Islet precursor cell (in vitro differentiated cells): ENCODE data around the gene DTNB.
A peak's percentile ranks its signal among the peaks of the same experiment; 100 is the strongest.

Source experiments
- DNase-seq: peaks from one replicate; pipeline ENCODE4 v3.0.0-alpha.2; 2018

DTNB gene

DNA sequence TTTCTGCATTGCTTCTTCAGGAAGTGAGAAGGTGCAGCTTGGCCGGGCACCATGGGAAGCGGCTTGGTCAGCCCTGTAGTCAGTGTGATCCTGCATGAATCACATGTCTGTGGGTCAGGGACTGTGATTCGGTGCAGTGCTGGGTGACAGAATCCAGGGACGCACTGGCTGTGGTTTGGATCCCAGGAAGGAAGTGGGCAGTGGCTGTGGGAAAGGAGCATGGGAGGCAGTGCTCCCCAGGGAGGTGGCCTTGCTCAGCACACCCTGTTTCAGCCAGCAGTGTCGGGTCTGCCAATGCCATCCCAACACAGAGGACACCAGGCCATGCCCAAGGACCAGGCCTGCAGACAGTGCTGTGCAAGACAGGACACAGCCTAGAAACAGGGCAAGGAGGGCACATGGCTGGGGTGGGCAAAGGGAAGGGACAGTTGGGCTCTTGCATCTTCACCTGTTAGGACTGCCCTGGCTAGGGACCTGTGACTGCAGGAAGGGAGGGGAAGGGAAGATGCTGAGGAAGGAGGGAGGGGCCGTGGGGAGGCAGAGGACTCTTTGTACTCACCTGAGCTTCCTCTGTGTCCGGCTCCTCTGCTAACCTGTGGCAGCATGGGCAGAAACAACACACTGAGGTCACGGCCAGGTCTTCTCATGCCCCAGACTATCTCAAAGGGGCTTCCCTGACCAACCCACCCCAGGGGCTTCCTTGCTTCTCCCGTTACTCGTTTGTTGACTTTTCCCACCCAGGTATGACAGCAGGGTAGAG is 294.5 kb downstream of the DTNB start:
- DNase-seq: peak; percentile 47

DNA sequence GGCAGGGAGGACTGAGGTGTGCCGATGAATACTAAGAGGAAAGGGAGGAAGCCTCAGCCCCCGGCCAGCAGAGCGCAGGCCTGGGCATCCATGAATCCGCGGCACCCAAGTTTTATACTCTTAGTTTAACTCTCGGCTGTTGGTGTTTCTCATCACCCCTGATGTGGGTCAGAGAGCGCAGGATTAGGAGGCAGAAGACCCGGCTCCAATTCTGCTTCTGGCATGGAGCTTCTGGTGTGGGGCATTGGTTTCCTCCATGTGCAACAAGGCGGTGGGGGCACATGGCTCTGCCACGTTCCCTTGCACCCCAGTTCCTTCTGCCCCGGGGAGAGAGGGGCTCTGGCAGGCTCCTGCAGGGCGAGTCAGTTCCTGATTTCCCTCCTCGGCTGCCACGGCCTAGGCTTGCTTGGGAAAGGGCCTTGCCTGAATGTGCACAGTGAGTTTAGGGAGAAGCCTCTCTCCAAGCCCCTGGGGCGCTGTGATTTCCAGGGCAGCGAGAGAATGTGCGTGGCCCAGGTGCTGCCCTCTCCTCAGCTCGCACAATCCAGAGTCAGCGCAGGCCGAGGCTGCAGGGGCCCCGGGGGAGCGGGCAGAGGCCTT is 295.5 kb downstream of the DTNB start:
- peak; percentile 48 for DNase-seq

DNA sequence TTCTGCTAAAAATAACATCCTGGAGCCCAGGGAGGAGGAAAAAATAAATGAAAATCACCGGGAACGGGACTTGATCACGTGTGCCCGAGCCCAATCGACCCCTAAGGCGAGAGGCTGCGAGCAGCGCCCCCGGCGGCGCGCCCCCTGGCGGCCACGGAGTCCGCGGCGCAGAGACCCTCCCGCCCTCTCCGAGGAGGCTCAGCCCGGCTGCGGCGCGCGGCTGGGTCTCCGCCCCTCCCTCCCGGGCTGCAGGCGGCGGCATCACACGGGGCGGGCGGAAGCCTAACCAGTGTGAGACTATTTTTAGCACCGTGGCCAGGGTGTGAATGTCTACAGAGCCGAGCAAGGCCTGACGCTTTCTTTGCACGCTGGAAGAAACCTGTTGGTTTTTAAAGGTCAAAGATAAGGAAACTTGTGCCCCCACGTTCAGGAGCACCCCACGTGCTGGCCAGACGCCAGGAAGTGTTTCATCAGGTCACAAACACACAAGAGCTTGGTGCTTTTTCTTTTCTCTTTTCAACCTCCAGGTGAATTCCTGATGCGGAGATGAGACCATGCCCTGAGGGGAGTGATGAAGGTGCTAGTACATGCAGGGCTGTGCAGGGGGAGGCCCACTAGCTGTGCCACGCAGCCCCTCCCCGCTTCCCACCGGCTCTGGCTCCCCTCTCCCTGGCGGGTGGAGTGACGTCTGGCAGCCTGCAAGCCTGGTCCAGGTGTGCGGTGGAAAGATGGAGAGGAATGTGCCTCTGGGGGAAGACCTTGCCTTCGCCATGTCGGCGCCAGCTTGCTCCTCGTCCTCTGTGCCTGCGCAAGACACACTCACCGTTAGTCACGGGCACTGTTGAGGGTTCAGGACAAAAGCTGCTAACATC is 296.4 kb downstream of the DTNB start:
- peak; percentile 94 for DNase-seq

DNA sequence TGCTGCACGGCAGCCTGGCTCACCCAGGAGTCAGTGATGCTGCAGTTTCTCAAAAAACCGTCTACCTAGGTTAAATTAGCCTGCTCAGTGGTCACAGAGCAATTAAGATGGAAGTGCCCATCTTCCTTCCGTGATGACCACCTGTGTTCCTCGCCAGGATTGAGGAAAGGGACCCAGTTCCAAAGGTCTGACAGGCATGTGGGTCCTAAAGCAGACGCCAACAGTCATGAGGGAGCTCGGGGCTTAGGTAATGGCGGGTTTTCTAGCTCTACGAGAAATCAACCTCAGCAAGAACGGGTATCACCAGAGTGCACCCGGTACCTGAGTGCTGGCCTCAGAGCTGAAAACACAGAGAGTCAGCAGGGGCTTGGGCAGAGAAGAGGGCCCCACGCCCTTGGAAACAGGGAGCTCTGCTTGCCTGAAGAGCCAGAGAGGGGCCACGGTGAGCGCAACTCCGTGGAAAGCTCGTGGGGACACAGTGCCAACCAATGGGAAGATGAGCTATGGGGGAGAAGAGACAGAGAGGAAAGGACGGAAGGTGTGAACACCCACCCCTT is 297.3 kb downstream of the DTNB start:
- DNase-seq: peak; percentile 45

DNA sequence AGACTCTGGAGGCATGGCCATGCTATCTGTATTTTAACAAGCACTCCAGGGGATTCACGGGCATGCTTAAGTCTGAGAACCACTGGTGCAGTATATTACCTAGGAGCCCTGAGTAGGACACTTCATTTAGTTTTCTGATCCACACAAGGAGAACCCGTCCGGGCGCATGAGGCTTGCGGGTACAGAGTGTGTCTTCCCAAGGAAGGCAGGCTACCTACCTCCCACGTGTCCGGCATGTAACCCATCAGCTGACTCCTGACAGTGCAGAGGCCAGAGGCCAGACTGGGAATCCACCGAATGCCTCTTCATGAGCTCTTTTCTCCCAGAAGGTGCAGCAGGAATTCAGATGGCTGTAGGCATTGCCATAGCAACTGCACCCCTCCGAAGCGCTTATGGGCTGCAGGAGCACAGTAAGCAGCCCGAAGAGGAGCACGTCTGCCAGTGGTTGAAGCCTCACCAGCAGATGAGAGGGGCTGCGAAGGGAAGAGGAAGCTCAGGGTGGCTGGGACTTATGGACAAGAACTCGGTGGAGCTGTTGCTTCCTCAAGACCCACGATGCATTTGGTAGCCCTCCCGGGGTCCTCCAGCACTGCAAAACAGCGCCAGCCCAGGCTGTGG is 297.9 kb downstream of the DTNB start:
- peak; percentile 49 for DNase-seq

DNA sequence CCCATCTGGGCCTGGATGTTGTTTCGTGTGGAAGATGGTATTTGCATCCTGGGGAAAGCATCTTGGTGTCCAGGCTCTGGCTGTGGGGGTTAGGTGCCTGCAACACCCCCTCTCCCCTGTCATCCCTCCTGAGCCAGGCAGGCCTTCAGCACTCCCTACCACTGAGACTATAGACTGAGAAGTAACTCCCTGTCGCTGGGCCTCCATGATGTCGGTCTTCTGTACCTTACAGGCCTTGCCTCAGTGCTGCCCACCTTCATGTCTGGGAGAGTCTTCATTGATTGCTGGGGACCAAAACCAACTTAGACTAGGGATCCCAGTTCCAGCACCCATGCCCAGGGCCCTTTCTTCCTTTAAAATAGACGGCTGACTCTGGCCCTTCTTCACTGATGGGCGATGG is 298.6 kb downstream of the DTNB start:
- DNase-seq: no peak

DNA sequence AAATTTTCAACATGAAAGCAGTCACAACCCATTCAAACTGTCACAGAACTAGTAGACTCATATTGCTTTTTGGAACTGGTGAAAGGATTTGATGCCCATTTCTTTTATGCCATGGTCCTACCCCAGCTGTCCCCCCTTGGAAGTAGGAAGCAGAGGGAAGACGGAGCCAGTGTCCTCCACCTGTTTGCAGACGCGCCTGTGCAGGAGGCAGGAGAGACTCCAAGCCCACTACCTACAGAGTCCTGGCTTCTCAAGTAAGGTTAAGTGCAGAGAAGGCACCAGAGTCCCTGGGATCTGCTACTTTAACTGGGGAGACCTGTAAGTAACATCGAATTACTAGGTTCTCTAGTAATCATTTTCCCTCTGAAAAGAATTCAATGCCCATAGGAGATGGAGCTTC is 299.0 kb downstream of the DTNB start:
- DNase-seq: no peak

DNA sequence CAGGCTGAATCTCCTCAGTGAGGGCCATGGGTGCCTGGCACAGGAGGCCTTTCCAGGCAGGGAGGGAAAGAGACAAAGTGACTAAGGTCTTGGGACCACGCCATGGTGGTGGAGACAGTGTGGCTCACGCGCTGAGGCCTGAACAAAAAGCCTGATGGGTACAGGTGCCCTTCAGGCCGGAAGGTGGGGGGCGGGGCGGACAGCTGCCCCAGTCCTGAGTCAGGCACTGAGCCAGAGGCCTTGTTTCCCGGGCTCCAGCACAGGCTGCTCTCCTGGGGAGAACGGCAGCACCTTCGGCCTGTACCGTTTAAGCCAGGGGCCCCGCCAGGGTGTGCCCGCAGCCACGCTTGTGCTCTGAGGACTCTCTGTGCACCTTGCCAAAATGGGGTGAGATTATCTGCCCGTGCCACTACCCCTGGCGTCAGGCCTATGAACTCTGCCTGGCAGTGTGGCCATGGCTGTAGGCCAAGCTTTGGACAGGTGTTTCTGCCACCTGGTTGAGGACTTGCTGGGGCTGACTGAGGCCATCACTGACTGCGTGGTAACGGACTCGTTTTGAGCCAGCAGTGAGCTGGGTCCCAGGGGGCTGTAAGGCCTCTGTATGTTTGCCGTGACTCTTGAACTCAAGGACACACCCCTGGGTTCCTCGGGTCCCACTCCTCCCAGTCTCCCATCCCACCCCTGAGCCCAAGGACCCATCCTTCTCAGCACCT is 300.0 kb downstream of the DTNB start:
- peak; percentile 51 for DNase-seq

DNA sequence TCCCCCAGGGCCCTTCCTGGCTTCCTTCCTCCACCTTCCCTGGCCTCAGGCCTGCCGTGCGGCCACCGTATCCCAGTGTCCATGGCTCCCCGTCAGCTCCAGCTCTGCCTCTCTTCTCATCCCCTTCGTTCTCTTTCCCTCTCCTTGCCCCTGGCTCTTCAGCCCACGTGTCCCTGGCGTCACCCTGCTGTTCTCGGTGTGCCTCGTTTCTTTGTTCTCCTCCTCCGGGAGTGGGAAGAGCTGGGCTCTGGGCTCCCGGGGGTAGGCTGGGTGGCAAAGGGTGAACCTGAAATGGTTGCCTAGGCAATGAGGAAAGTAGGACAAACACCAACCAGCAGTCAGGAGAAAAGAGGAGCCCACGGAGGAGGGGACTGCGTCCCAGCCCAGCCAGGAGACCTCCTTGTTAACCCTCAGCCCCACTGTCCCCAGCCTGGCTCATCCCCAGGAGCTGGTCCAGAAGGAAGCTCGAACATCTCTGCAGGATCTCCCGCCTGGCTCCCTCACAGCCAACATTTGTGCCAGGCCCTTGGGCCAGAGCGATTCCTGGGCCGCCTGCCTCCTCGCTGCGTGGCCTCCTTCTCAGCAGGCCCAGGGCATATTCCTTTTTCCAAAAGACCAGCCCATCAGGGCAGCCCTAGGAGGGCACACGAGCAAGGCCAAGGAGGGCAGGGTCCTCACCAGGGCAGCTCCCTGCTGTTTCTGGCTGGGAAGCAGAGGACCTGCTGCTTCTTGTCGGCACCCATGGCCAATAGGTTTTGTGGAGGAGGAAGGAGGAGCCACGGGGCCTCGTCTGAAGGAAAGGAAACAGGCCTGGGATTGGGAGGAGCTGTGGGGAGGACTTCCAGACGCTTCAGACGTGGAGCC is 300.7 kb downstream of the DTNB start:
- peak; percentile 51 for DNase-seq

DNA sequence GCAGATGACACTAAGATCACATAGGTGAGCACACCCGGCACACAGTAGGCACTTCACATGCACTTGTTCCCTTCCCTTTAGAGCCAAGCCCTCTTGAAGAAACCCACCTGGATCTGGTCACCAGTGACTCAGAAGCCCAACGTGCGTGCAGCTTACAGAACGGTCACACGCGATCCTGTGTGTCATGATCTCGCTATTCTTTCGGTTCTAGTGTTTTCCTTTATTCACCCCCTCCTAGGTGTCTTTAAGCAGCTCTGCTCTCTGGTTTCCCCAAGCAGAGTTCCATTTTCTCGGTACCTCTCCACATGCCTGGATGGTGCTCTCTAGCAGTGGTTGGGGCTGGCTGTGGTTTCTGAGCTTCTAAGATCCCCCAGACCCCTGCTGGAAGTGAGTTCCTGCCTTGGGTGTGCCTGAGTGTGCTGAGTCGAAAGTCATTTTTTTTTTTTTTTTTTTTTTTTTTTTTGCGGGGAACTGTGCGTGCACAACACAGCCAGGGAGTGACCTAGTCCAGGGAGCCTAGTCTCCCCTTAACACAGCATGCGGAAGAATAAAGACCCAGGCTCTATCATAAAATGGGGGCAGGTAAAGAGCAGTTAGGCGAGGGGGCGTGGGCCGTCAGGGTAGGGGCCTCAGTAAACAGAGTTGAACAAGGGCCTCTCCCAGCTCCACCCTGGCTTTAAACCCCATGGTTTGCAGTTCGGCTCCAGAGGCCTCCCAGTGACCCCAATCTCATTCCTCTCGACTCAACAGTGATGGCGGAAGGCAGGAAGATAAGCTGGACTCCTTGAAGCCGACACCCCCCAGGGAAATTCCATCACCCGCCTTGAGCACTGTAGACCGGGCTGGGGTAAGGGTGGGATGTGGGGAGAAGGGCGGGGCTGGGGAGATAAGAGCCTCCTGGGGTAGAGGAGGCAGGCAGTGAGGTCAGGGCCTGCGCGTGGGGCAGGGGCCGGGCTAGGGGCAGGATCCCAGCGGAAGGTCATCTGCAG is 301.8 kb downstream of the DTNB start:
- no peak for DNase-seq

DNA sequence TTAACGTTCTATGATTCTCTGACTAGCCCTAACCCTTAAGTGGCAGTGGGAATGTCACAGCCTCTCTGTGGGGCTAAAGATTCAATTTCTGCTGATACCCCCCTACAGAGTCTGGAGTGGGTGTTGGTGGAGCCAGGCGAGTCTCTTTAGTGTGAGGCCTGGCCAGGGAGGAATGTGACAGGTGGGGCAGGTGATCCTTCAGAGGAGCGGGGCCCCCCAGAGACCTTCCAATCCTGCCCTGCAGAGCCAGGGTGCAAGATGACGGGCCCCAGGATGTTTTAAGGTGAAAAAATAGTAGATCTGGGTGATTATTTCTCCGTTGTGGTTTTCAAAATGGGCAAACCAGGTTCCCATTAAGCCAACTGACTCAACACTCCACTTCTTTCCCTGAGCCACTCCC is 303.5 kb downstream of the DTNB start:
- DNase-seq: no peak

DNA sequence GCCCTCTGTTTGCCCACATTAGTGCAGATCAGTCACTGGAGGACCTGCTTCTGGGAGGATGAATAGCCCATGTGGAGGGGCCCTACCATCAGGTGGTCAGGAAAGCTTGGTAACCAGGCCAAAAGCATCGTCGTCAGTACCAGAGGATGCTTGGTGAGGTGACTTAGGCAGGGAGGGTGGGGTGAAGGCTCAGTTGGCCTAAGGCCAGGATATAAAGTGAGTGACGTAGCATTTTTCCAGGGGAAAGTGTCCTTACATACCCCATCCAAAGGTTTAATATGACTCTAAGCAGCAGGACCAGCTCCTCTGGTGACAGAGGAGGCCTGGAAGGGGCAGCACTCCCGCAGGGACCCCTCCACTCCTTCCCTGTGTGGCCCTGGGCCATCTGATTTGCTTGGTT is 303.9 kb downstream of the DTNB start:
- DNase-seq: no peak

DNA sequence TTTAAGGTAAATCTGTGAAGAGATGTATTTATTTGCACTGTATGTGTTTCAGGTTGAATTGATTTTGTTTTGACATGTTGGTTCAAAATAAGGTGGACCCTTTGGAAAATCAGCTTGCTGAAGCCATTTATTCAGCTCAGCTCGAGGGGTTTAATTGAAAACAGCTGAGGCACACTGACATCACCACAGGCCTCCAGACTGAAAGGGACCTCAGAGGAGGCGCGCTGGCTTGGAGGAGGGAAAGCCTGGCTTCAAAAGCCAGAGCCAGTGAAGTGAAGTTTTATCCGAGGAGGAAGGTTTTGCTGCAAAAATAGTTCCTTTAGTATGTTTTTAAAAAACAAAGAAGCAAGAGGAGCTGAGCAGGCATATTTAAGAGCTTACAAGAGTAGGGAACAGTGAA is 304.7 kb downstream of the DTNB start:
- no peak for DNase-seq

DNA sequence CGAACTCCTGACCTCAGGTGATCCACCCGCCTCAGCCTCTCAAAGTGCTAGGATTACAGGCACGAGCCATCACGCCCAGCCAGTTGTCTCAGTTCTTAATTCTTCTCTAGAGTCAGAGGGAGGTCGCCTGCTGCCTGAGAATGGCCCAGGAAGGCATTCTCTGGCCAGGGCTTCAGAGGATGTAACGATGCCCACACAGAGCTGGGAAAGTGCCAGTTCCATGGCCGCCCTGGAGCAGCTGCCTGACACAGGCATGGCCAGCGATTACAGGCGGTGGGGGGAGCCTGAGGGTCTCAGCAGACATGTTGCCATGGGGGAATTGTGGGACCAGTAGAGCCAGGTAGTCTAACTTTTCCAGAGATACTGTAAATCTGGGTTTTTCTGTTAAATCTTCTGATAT is 306.1 kb downstream of the DTNB start:
- DNase-seq: no peak

DNA sequence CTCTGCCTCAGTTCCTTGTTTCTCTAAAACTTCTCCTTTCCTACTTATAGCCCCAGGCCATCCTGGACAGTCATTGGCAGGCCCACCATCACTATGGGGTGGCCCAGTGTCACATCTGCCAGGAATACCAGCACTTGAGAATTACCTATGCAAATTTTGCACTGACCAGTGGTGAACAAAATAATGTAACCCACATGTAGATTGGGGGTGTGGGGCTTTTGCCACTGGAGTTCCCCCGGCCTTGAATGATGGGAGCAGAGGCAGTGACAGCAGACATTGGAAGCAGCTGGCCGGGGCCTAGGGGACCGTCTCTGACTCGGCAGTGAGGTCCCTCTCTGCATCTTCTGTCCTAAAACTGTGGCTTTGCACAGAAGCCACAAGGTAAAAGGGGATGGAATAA is 306.7 kb downstream of the DTNB start:
- DNase-seq: no peak

DNA sequence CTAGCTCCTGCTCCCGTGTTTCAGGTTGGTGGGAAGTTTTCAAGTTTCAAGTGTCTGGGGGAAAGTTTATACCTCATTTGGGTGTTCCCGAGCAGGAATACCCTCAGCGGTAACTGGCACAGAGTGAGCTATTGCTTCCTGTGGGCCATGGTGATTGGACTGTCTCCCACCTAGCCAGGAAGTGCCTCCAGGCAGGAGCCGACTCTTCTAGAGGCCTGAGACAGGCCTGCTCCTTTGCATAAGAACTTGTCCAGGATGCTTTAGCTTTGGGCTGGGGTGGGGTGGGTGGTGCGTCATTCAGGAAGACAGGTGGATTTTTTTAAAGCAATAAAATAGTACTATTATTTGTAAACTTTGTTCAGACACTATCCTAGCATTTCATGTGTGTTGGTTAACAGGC is 308.1 kb downstream of the DTNB start:
- DNase-seq: peak; percentile 71

DNA sequence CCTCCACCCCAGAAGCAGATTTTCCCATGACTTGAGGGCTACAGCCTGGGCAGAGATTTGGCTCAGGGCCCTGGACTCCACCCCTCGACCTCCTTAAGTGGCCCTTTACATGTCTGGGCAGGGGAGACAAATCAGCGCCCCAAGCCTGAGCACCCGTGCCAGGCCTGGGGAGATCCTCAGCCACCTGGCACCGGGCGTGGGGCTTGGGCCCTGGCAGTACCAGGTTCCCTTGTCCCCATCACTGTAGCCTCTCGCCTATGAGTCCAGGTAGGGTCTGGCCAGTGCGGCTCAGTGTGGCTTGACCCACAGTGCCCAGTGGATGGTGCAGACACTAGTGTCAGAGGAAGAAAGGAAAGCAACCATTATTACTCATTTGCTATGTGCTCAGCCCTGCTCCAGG is 309.6 kb downstream of the DTNB start:
- no peak for DNase-seq

DNA sequence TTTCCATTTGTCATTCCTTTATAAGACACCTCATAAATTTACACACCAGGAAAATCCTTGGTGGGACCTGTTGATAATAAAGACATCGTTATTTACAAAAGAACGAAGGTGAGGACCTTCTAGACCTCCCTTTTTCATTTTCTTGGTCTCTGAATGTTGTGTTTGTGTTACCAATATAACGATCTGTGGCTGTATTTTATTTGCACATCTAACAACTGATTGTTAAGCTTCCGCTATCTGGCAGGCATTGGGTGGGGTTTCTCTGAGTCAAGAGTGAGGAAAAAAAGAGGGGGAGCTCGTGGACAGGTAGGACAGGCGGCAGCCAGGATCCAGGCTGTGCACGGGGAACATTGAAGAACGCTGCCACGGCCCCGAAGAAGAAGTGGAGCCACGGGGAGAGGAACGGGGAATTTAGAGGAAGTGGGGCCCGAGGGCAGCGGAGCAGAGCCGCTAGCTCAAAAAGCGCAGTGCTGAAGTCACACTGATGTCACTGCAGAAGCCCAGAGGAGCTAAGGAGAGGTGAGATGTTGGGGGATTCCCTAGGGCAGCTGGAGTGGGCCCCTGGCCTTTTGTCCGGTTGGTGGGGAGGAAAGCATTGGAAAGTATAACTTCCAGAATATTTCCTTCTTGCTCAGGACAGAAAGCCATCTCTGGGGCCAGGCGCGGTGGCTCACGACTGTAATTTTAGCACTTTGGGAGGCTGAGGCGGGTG is 310.8 kb downstream of the DTNB start:
- DNase-seq: no peak

DNA sequence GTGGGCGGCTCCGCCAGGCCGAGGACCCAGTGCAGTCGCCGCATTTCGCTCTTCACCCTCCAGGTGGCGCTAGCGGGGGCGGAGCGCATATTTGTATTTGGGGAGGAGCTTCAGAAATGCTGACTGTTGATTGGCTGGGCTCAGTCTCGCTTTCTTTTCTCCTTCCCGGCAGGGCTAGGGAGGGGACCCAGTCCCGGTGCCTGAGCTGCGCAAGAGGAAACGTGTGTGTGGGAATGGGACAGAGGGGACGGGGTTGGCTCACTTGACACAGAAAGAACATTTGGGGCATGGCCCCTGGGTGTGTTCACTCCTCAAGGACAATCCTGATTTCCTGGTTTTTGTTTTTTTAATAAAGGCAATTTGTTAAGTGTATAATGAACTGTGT is 311.3 kb downstream of the DTNB start:
- peak; percentile 95 for DNase-seq
